Activated CD4-positive, alpha-beta T cell treated with anti-CD3 and anti-CD28 coated beads for 36 hours (primary cell): ENCODE measurements around the gene ZNF689. TPM values are rescaled to one million over a fixed set of nuclear protein-coding genes. Genes with fewer than 3 reads are reported as not detected.
"Not testable (repeated sequence)": the region's sequence is repeated elsewhere in the genome, so short reads cannot be mapped to it uniquely, and the experiment has no call there.

ENCODE experiments used
- ATAC-seq: fragments of 200-7000 bp; cut with Tn5 transposase; one replicate; pipeline ENCODE4 v1.10.0; 2021; ENCODE audit warnings: mild to moderate bottlenecking, moderate library complexity
- CTCF ChIA-PET: fragments of 350-600 bp; sonication (Branson Sonifier 250); formaldehyde crosslinking; loops from one replicate; lab custom pipeline; 2021; ENCODE audit warnings: antibody characterized with exemption; lab: Charles Lee
- POLR2A ChIA-PET: fragments of 350-600 bp; sonication (Branson Sonifier 250); formaldehyde crosslinking; loops from one replicate; lab custom pipeline; 2021; ENCODE audit warnings: antibody characterized with exemption, inconsistent platforms; lab: Charles Lee
- DNase-seq: peaks from one replicate; pipeline ENCODE4 v3.0.0-alpha.2; 2020
- H3K27ac Mint-ChIP-seq: one replicate; pipeline ENCODE4 v1.8.0; 2021; ENCODE audit warnings: mixed read lengths
- H3K27me3 Mint-ChIP-seq: one replicate; pipeline ENCODE4 v1.8.0; 2021; ENCODE audit warnings: mixed read lengths
- H3K36me3 Mint-ChIP-seq: one replicate; pipeline ENCODE4 v1.8.0; 2021; ENCODE audit warnings: low read depth, mixed read lengths
- H3K4me1 Mint-ChIP-seq: one replicate; pipeline ENCODE4 v1.8.0; 2021; ENCODE audit warnings: mixed read lengths
- H3K4me3 Mint-ChIP-seq: one replicate; pipeline ENCODE4 v1.8.0; 2021; ENCODE audit warnings: mild to moderate bottlenecking, moderate library complexity, mixed read lengths
- H3K9me3 Mint-ChIP-seq: one replicate; pipeline ENCODE4 v1.8.0; 2021; ENCODE audit warnings: low read depth, mixed read lengths
- intact Hi-C, 2 experiments: fragments of 100-400 bp; cut with DNase I in 1 of 2; cut with micrococcal nuclease in 1 of 2; formaldehyde crosslinking; loops; one replicate each; pipeline versions ENCODE4 v1.14.2 to v1.15.1; 2022 to 2024; cut with DNase I, micrococcal nuclease
- total RNA-seq, 2 experiments: library from RNA; stranded (reverse); gene quantifications; one replicate each; pipeline ENCODE4 v1.2.3, GENCODE V29; 2021

Gene ZNF689
- total RNA-seq, 2 experiments from 2014 or later = 9.0 to 10.7 TPM

DNA sequence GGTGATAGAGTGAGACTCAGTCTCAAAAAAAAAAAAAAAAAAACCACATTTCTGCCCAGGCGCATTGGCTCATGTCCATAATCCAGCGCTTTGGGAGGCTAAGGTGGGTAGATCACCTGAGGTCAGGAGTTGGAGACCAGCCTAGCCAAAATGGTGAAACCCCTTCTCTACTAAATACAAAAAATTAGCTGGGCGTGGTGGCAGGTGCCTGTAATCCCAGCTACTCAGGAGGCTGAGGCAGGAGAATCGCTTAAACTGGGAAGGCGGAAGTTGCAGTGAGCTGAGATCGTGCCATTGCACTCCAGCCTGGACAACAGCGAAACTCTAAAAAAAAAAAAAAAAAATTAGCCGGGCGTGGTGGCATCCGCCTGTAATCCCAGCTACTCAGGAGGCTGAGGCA lies 26.9 kb upstream of the ZNF689 start:
- DNase-seq, ATAC-seq, H3K9me3 Mint-ChIP-seq, H3K36me3 Mint-ChIP-seq, H3K27ac Mint-ChIP-seq, intact Hi-C loops, H3K4me3 Mint-ChIP-seq, H3K27me3 Mint-ChIP-seq: not testable (repeated sequence)
- CTCF ChIA-PET = interaction anchor here (0.6 to 2.2 kb wide), 7 partner anchors 8 to 195 kb away, joined by 3 to 5 read pairs (median 3); partner anchors contain the start of gene PRR14
- POLR2A ChIA-PET = interaction anchor here (0.6 to 0.9 kb wide), 4 partner anchors 12 to 164 kb away, joined by 3 to 9 read pairs (median 4); partner anchors contain the start of gene ZNF785
- peaks cover 11% of the 10 kb centered on the region for H3K4me1 Mint-ChIP-seq

GRCh38 chr16:30636599-30636998 lies 26.4 kb upstream of the ZNF689 start:
- no peak for DNase-seq
- no peaks in the 10 kb centered on the region for H3K27me3 Mint-ChIP-seq
- no peak overlapping the region for H3K4me3 Mint-ChIP-seq
- POLR2A ChIA-PET = interaction anchor here (0.6 to 0.9 kb wide), 3 partner anchors 13 to 163 kb away, joined by 3 to 4 read pairs (median 3); no protein-coding TSS in a partner anchor
- H3K9me3 Mint-ChIP-seq = no peaks in the 10 kb centered on the region
- H3K36me3 Mint-ChIP-seq = peaks cover 3% of the 10 kb centered on the region
- H3K4me1 Mint-ChIP-seq = peaks cover 11% of the 10 kb centered on the region
- intact Hi-C loops = no loop called here
- no peak overlapping the region for H3K27ac Mint-ChIP-seq
- ATAC-seq = no peak
- CTCF ChIA-PET = interaction anchor here (0.7 to 2.2 kb wide), 5 partner anchors 8 to 194 kb away, joined by 3 to 5 read pairs (median 3); partner anchors contain the start of gene PRR14

- Mint-ChIP-seq H3K36me3 (peaks cover 3% of the 10 kb centered on the region), H3K27me3 (no peaks in the 10 kb centered on the region), H3K4me1 (peaks cover 20% of the 10 kb centered on the region), H3K27ac (peak overlapping the region; percentile 96), H3K4me3 (peak overlapping the region; percentile 89), H3K9me3 (no peaks in the 10 kb centered on the region)
- CTCF ChIA-PET = interaction anchor here (0.6 to 2.4 kb wide), 9 partner anchors 17 to 224 kb away, joined by 3 to 15 read pairs (median 5); partner anchors contain the start of genes DCTPP1, PRR14 and ZNF764
- DNase-seq (no peak), ATAC-seq (no peak)
- POLR2A ChIA-PET = interaction anchor here (0.6 to 1.0 kb wide), 11 partner anchors 17 to 277 kb away, joined by 3 to 10 read pairs (median 4); partner anchors contain the start of genes DCTPP1, PRR14, SRCAP and ZNF688
- intact Hi-C loops = no loop called here
These were observed 23.3 kb upstream of the ZNF689 start for GRCh38 chr16:30633526-30633925.

GRCh38 chr16:30632454-30632853 lies 22.3 kb upstream of the ZNF689 start:
- DNase-seq, H3K9me3 Mint-ChIP-seq, H3K27ac Mint-ChIP-seq, intact Hi-C loops, ATAC-seq, H3K27me3 Mint-ChIP-seq, H3K4me3 Mint-ChIP-seq, H3K36me3 Mint-ChIP-seq: not testable (repeated sequence)
- POLR2A ChIA-PET = interaction anchor here (0.9 to 1.2 kb wide), 2 partner anchors 202 to 262 kb away, joined by 3 to 4 read pairs; partner anchors contain the start of gene DCTPP1
- CTCF ChIA-PET = interaction anchor here (0.6 to 2.4 kb wide), 6 partner anchors 17 to 1752 kb away, joined by 3 to 15 read pairs (median 4); no protein-coding TSS in a partner anchor
- H3K4me1 Mint-ChIP-seq = peaks cover 24% of the 10 kb centered on the region

DNA sequence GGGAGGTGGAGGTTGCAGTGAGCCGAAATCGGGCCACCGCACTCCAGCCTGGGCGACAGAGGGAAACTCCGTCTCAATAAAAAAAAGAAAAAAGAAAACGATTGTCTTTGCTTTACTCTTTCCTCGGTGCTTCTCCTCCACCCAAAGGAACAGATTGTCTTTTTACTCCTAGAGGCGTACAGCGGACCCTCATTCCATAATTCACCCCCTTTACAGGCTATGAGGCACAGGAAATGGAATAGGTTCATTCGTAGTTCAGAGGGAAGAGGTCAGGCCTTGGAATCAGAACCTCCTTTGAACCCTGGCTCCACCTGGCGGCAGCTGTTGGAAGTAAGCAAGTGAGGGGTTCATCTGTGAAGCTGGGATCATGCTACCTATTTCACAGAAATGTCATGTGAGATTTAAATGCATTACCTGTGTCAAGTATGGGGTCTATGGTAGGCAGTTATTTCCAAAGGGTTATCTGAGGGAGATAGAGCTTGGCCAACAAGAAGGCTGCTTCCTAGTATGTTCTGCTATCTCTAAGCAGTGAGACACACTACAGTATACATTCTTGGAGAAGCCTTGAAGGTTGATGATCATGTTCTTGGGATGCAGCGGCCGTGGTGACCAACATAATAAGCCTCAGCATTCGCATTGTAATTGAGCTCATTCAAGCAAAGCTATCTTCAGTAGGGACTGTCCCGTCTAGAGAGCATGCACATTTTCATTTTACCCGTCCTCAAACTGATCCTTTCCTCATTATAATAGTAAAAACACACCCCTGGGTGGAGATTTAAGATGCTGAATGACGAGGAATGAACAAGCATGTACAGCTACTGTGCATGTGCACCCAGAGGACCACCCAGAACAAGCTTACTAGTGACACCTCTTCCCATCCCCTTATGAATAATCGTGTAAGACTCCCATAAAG lies 18.7 kb upstream of the ZNF689 start:
- ChIA-PET POLR2A (interaction anchor here (0.6 to 1.3 kb wide), 5 partner anchors 174 to 509 kb away, joined by 3 to 5 read pairs (median 3); partner anchors contain the start of genes CORO1A and DCTPP1), CTCF (interaction anchor here (0.9 to 4.7 kb wide), 23 partner anchors 9 to 221 kb away, joined by 3 to 30 read pairs (median 5); partner anchors contain the start of genes DCTPP1, PRR14 and ZNF688)
- DNase-seq (peak; percentile 95), ATAC-seq (peak; percentile 93)
- Mint-ChIP-seq H3K4me1 (peaks cover 14% of the 10 kb centered on the region), H3K4me3 (peak overlapping the region; percentile 58), H3K27ac (peak overlapping the region; percentile 82), H3K9me3 (no peaks in the 10 kb centered on the region), H3K36me3 (peaks cover 2% of the 10 kb centered on the region), H3K27me3 (no peaks in the 10 kb centered on the region)
- intact Hi-C loops = loop anchor here in 1 of 2 experiments (1.0 kb wide), 1 partner anchor 199 kb away; the partner anchor contains the start of gene DCTPP1

GRCh38 chr16:30626236-30626635 lies 16.0 kb upstream of the ZNF689 start:
- no peaks in the 10 kb centered on the region for H3K9me3 Mint-ChIP-seq
- intact Hi-C loops = no loop called here
- no peak overlapping the region for H3K27ac Mint-ChIP-seq
- ChIA-PET CTCF (interaction anchor here (4.7 kb wide), 1 partner anchor 11 kb away, joined by 30 read pairs; no protein-coding TSS in a partner anchor), POLR2A (interaction anchor here (0.7 kb wide), 1 partner anchor 69 kb away, joined by 3 read pairs; no protein-coding TSS in a partner anchor)
- no peaks in the 10 kb centered on the region for H3K27me3 Mint-ChIP-seq
- ATAC-seq (no peak), DNase-seq (no peak)
- peaks cover 13% of the 10 kb centered on the region for H3K4me1 Mint-ChIP-seq
- no peaks in the 10 kb centered on the region for H3K36me3 Mint-ChIP-seq
- no peak overlapping the region for H3K4me3 Mint-ChIP-seq

GRCh38 chr16:30623536-30624283 lies 13.5 kb upstream of the ZNF689 start:
- Mint-ChIP-seq H3K4me1 (peaks cover 6% of the 10 kb centered on the region), H3K9me3 (no peaks in the 10 kb centered on the region), H3K27me3 (no peaks in the 10 kb centered on the region), H3K36me3 (no peaks in the 10 kb centered on the region), H3K4me3 (no peak overlapping the region), H3K27ac (no peak overlapping the region)
- DNase-seq (no peak), ATAC-seq (no peak)
- intact Hi-C loops = no loop called here
- ChIA-PET CTCF (interaction anchor here (1.2 kb wide), 1 partner anchor 8 kb away, joined by 3 read pairs; no protein-coding TSS in a partner anchor), POLR2A (interaction anchor here (1.1 kb wide), 1 partner anchor 8 kb away, joined by 3 read pairs; no protein-coding TSS in a partner anchor)

DNA sequence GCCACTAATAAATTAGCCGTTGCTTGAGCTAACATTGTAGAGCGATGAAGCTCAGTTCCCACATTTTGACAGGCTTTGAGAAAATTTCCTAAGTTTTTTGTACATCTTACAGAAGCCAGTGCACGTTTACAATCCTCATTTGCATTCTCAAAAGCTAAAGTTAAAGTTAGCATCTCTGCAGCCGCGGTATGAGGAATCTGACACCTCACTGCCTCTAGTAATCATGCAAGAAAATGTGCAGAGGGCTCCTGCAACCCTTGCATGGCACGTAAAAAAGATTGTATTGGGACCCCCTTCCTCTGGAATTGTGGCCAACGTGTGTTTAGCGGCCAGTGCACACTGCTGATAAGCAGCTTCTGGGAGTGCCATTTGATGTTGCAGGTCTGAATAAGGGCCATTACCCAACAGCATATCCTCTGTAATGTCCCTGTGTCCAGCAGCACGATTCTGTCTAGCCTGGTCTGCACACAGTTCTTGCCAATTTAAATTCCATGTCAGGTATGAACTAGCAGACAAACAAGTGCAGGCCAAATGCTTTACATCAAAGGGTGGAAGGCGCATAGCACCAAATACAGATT lies 12.4 kb upstream of the ZNF689 start:
- Mint-ChIP-seq H3K4me1 (no peaks in the 10 kb centered on the region), H3K4me3 (no peak overlapping the region), H3K36me3 (no peaks in the 10 kb centered on the region), H3K27ac (no peak overlapping the region), H3K9me3 (no peaks in the 10 kb centered on the region), H3K27me3 (no peaks in the 10 kb centered on the region)
- DNase-seq = no peak
- intact Hi-C loops = no loop called here
- ChIA-PET CTCF (interaction anchor here (0.9 to 1.0 kb wide), 3 partner anchors 9 to 193 kb away, joined by 4 to 5 read pairs (median 4); partner anchors contain the start of gene DCTPP1), POLR2A (interaction anchor here (0.6 kb wide), 1 partner anchor 16 kb away, joined by 3 read pairs; no protein-coding TSS in a partner anchor)
- ATAC-seq = no peak

DNA sequence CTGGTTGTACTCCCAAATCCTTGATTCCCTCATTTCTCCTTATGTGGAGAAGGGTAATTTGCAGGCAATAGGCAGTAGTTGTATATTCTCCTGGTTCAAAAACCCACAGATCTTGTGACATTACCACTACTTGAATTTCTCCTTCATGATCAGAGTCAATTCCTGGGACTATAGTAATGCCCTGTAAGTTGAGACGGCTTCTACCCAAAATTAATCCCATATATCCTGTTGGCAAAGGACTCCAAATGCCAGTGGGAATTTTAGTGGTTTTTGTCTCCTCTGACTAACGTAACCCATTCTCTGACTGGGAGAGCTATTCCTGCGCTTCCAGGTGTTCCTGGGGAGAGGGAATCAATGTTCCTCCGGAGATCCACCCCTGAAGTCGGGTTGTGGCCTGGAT lies 11.6 kb upstream of the ZNF689 start:
- intact Hi-C loops = no loop called here
- ChIA-PET POLR2A (no interaction called here), CTCF (interaction anchor here (0.7 to 1.8 kb wide), 5 partner anchors 10 to 192 kb away, joined by 3 to 6 read pairs (median 4); partner anchors contain the start of gene DCTPP1)
- no peak for ATAC-seq
- no peaks in the 10 kb centered on the region for H3K9me3 Mint-ChIP-seq
- DNase-seq = no peak
- no peaks in the 10 kb centered on the region for H3K4me1 Mint-ChIP-seq
- H3K27ac Mint-ChIP-seq = no peak overlapping the region
- H3K4me3 Mint-ChIP-seq = no peak overlapping the region
- no peaks in the 10 kb centered on the region for H3K36me3 Mint-ChIP-seq
- H3K27me3 Mint-ChIP-seq = no peaks in the 10 kb centered on the region

GRCh38 chr16:30620169-30620568 lies 10.0 kb upstream of the ZNF689 start:
- no peak overlapping the region for H3K4me3 Mint-ChIP-seq
- no peaks in the 10 kb centered on the region for H3K36me3 Mint-ChIP-seq
- ChIA-PET POLR2A (no interaction called here), CTCF (interaction anchor here (0.8 to 1.8 kb wide), 8 partner anchors 9 to 213 kb away, joined by 3 to 13 read pairs (median 4); partner anchors contain the start of genes DCTPP1, ZNF689 and ZNF771)
- no peaks in the 10 kb centered on the region for H3K9me3 Mint-ChIP-seq
- no peaks in the 10 kb centered on the region for H3K27me3 Mint-ChIP-seq
- ATAC-seq = no peak
- no peaks in the 10 kb centered on the region for H3K4me1 Mint-ChIP-seq
- H3K27ac Mint-ChIP-seq = no peak overlapping the region
- no peak for DNase-seq
- intact Hi-C loops = no loop called here
